Neuronal stem cell (in vitro differentiated cells): ENCODE measurements around the gene LRRC51.

Experiments used
- DNase-seq: peaks from one replicate; pipeline ENCODE4 v3.0.0-alpha.2; 2013; ENCODE audit warnings: low spot score
- H2AFZ ChIP-seq: one replicate; pipeline ENCODE4 v1.6.1; 2013; ENCODE audit warnings: mild to moderate bottlenecking, low read length, inconsistent platforms
- H2AK5ac ChIP-seq: 2 replicates; pipeline ENCODE4 v1.6.1; 2013; ENCODE audit warnings: low read depth, mild to moderate bottlenecking, inconsistent platforms, low read length, moderate library complexity, mixed read lengths
- H2BK120ac ChIP-seq: 2 replicates; pipeline ENCODE4 v1.6.1; 2013; ENCODE audit warnings: low read depth, mild to moderate bottlenecking, inconsistent platforms, low read length, moderate library complexity, mixed read lengths
- H2BK12ac ChIP-seq: one replicate; pipeline ENCODE4 v1.6.1; 2013; ENCODE audit warnings: low read length, inconsistent platforms
- H2BK15ac ChIP-seq: 2 replicates; pipeline ENCODE4 v1.6.1; 2013; ENCODE audit warnings: mild to moderate bottlenecking, low read length, inconsistent platforms, mixed read lengths
- H2BK5ac ChIP-seq: one replicate; pipeline ENCODE4 v1.6.1; 2013; ENCODE audit warnings: inconsistent platforms, mild to moderate bottlenecking, low read length, moderate library complexity
- H3K14ac ChIP-seq: one replicate; pipeline ENCODE4 v1.6.1; 2013; ENCODE audit warnings: low read length, inconsistent platforms
- H3K18ac ChIP-seq: 2 replicates; pipeline ENCODE4 v1.6.1; 2013; ENCODE audit warnings: low read length, inconsistent platforms
- H3K23ac ChIP-seq: 2 replicates; pipeline ENCODE4 v1.6.1; 2013; ENCODE audit warnings: low read depth, mild to moderate bottlenecking, mixed read lengths, low read length, inconsistent platforms; ENCODE audit not compliant: poor library complexity
- H3K27ac ChIP-seq: replicated peaks from 3 replicates; pipeline ENCODE4 v1.5.1; 2013; ENCODE audit warnings: low read length, inconsistent platforms
- H3K27me3 ChIP-seq, 3 experiments: 2 replicates each; pipeline ENCODE4 v1.6.1; 2013; ENCODE audit warnings: low read length in 3 of 3, mild to moderate bottlenecking in 2 of 3, inconsistent platforms in 1 of 3, low read depth in 1 of 3, mixed read lengths in 1 of 3, moderate library complexity in 1 of 3; ENCODE audit not compliant: control insufficient read depth in 3 of 3, insufficient read depth in 3 of 3
- H3K36me3 ChIP-seq, 2 donors: replicated peaks in 1 of 2; 2 replicates each; pipeline ENCODE4 v1.6.1; 2013; ENCODE audit warnings: low read length in 2 of 2; ENCODE audit not compliant: control insufficient read depth in 2 of 2, insufficient read depth in 2 of 2
- H3K4ac ChIP-seq: 2 replicates; pipeline ENCODE4 v1.6.1; 2013; ENCODE audit warnings: inconsistent platforms, mild to moderate bottlenecking, low read length, moderate library complexity
- H3K4me1 ChIP-seq, 2 donors: 1 replicate in 1 of 2; 2 replicates in 1 of 2; pipeline ENCODE4 v1.6.1; 2013; ENCODE audit warnings: low read length in 2 of 2, low read depth in 1 of 2; ENCODE audit not compliant: control insufficient read depth in 2 of 2, insufficient read depth in 1 of 2
- H3K4me2 ChIP-seq: one replicate; pipeline ENCODE4 v1.6.1; 2013; ENCODE audit warnings: mild to moderate bottlenecking, low read length, inconsistent platforms; ENCODE audit not compliant: insufficient read depth, poor library complexity, severe bottlenecking
- H3K4me3 ChIP-seq, 2 donors: 2 replicates each; pipeline ENCODE4 v1.5.1; 2013; ENCODE audit warnings: low read length in 2 of 2, mild to moderate bottlenecking in 2 of 2, inconsistent platforms in 1 of 2, moderate library complexity in 1 of 2
- H3K79me1 ChIP-seq: one replicate; pipeline ENCODE4 v1.6.1; 2013; ENCODE audit warnings: low read depth, mild to moderate bottlenecking, inconsistent platforms, low read length, moderate library complexity
- H3K9ac ChIP-seq: one replicate; pipeline ENCODE4 v1.6.1; 2013; ENCODE audit warnings: mild to moderate bottlenecking, low read depth, low read length, inconsistent platforms; ENCODE audit not compliant: poor library complexity
- H3K9me3 ChIP-seq, 2 donors: replicated peaks in 1 of 2; 2 replicates each; pipeline versions ENCODE3 to v1.6.1; 2013; ENCODE audit warnings: low read length in 2 of 2, mild to moderate bottlenecking in 2 of 2, inconsistent platforms in 1 of 2, low read depth in 1 of 2, mixed read lengths in 1 of 2, moderate library complexity in 1 of 2; ENCODE audit not compliant: control insufficient read depth in 2 of 2, insufficient read depth in 1 of 2
- H4K8ac ChIP-seq: one replicate; pipeline ENCODE4 v1.6.1; 2013; ENCODE audit warnings: low read depth, mild to moderate bottlenecking, inconsistent platforms, low read length, moderate library complexity
- H4K91ac ChIP-seq: one replicate; pipeline ENCODE4 v1.6.1; 2013; ENCODE audit warnings: low read length, low read depth, mild to moderate bottlenecking, inconsistent platforms; ENCODE audit not compliant: poor library complexity
- WGBS, 2 donors: extraction: QIAGEN DNeasy Blood & Tissue Kit; methylation state at CpG; one replicate each; pipeline ENCODE4 v1.1.7; 2013; ENCODE audit warnings: missing lambda C conversion rate in 2 of 2, mixed read lengths in 1 of 2; ENCODE audit not compliant: insufficient read length in 2 of 2, insufficient replicate concordance in 1 of 2; ENCODE audit errors: extremely low coverage in 2 of 2; 5-methylcytosine and 5-hydroxymethylcytosine counted together

Gene LRRC51

DNA sequence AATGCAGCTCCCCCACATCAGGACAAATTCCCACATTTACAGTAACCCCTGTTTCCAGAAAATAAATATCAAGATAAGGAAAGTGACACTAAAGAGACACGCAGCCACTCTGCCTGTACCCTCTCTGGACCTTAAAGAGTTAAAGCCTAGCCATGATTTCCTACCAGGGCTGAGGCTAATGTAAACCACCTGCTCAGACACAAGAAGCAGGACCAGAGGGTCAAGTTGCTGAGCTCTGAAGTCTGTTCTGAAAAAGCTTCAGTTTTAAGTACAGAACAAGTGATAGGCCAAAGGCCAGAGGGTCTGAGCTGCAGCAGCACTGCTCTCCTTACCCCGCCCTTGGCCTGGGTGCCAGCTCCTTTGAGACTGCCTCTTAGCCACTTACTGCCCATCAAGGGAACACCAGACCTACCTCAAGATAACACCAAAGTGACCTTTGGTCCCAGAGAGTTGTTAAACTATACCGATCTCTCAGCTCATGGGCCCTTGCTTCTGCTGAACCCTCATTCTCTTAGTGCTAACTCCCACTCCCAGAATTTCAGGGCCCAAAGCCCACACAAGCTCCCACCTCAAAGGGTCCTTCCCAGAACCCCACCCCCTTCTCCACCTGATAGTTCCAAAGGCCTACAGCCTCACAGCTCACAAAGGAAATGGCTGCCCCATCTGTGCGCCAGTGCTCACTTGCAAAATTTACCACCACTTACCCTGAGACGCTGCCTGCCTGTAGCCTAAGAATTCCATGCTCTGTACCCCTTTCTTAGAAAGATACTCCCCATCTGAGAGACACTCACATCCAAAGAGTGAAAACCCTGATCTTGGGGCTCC is 41.4 kb upstream of the LRRC51 start:
- Histone ChIP-seq H3K36me3 (peaks cover 4 to 29% of the 10 kb centered on the region in 2 donors), H2BK12ac (no peak overlapping the region), H2BK120ac (no peak overlapping the region), H3K4me1 (peaks cover 18 to 23% of the 10 kb centered on the region in 2 donors), H3K23ac (no peak overlapping the region), H4K8ac (no peak overlapping the region), H3K4me2 (peak overlapping the region; percentile 85), H3K9ac (peak overlapping the region; percentile 10), H3K79me1 (peaks cover 7% of the 10 kb centered on the region), H2BK5ac (no peak overlapping the region), H3K9me3 (no peaks in the 10 kb centered on the region), H2AFZ (no peak overlapping the region), H4K91ac (no peak overlapping the region), H3K27ac (no peak overlapping the region), H3K4me3 (peak overlapping the region in 1 of 2 donors; percentile 68), H3K27me3 (no peaks in the 10 kb centered on the region), H3K18ac (peak overlapping the region; percentile 76), H2BK15ac (no peak overlapping the region), H3K14ac (no peak overlapping the region), H2AK5ac (peak overlapping the region; percentile 33), H3K4ac (no peak overlapping the region)
- no CpG with 5 or more reads among the region's 5 CpGs for WGBS, 2 donors
- no peak for DNase-seq

DNA sequence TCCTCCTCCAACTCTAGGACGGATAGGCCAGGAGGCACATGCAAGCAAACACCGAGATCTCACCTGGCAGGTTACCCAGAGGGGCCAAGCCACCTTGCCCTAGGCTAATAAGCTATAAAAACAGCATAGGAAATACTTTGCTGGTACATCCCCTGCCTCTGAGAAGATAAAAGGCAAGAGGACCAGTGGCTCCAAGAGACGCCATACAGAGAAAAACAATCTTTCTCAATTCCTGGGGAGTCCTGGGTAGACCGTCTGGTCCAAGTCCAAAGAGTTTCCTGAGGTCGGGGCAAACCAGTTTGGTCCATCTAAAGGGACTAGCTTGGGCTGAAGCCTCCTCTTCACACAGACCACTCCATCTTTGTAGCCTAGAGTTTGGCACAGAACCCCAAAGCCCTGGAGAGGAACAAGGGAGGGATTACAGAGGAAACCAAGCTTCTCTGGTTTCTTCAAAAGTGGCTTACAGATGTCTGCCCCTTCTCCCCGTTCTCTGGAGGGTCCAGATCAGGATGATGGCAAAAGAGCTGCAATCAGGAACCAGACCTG is 40.7 kb upstream of the LRRC51 start:
- peak overlapping the region; percentile 68 to 83 for H3K4me3 ChIP-seq
- H4K91ac ChIP-seq: no peak overlapping the region
- peak overlapping the region; percentile 33 for H2AK5ac ChIP-seq
- no peak overlapping the region for H2BK5ac ChIP-seq
- H3K9ac ChIP-seq: peak overlapping the region; percentile 93
- H3K18ac ChIP-seq: peak overlapping the region; percentile 85
- no peak overlapping the region for H4K8ac ChIP-seq
- no peak overlapping the region for H3K14ac ChIP-seq
- no peaks in the 10 kb centered on the region for H3K9me3 ChIP-seq
- no peak overlapping the region for H3K23ac ChIP-seq
- peaks cover 7% of the 10 kb centered on the region for H3K79me1 ChIP-seq
- H3K36me3 ChIP-seq: peaks cover 4 to 23% of the 10 kb centered on the region in 2 donors
- H3K4ac ChIP-seq: no peak overlapping the region
- peak overlapping the region; percentile 97 for H3K27ac ChIP-seq
- H3K27me3 ChIP-seq: no peaks in the 10 kb centered on the region
- no peak for DNase-seq
- H2BK120ac ChIP-seq: no peak overlapping the region
- no peak overlapping the region for H2AFZ ChIP-seq
- H3K4me2 ChIP-seq: peak overlapping the region; percentile 85
- no peak overlapping the region for H2BK12ac ChIP-seq
- H2BK15ac ChIP-seq: no peak overlapping the region
- peaks cover 18 to 23% of the 10 kb centered on the region in 2 donors for H3K4me1 ChIP-seq
- no CpG with 5 or more reads among the region's 6 CpGs for WGBS, 2 donors

DNA sequence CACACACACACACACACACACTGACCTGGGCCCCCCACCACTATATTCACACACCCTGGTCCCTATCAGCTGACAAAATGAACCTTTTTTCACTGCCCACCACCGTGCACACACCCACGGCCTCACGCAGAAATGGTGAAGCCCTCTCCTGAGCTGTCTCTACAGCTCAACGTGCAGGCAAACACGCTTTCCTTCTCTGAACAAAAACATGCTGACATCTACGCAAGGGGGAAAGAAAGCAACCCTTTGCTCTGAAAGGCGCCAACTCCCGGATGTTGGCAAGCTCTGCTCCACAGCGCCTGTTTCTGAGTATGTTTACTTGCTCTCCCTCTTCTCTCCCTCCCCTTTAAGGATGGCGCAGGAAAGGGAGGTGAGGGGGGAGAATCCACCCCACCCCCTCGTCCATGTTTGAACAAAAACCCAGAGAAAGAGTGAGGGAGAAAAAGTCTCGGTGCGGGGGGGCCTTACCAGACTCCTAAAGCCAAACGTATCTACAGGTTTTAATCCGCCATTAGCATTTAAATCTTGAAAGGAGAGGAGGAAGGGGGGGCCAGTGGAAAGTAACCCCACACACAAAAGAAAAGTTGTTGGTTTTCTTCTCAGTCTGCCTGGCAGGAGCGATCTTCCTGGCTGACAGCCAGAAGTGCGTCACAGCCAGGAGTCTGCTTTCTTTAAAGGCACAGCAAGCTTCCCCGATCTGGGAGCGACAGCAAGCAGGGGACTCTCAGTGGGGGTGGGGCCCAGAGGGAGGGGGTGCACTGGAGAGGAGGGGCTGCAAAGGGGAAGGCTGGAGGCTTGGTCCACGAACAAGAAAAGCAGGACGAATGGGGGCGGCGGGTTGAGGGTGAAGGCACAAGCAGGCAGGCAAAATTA is 39.9 kb upstream of the LRRC51 start:
- peak overlapping the region; percentile 85 for H3K4me2 ChIP-seq
- H2BK15ac ChIP-seq: no peak overlapping the region
- peak overlapping the region; percentile 8 for H3K23ac ChIP-seq
- peak; percentile 83 for DNase-seq
- H3K27me3 ChIP-seq: no peaks in the 10 kb centered on the region
- no peak overlapping the region for H4K91ac ChIP-seq
- H3K79me1 ChIP-seq: peaks cover 7% of the 10 kb centered on the region
- no peaks in the 10 kb centered on the region for H3K9me3 ChIP-seq
- WGBS, 2 donors: no CpG with 5 or more reads among the region's 23 CpGs
- peak overlapping the region; percentile 97 for H3K18ac ChIP-seq
- H3K4me1 ChIP-seq: peaks cover 18 to 23% of the 10 kb centered on the region in 2 donors
- H2AK5ac ChIP-seq: no peak overlapping the region
- H2BK120ac ChIP-seq: no peak overlapping the region
- peak overlapping the region; percentile 97 for H2BK5ac ChIP-seq
- H3K4me3 ChIP-seq: peak overlapping the region; percentile 68 to 83
- H3K27ac ChIP-seq: peak overlapping the region; percentile 97
- no peak overlapping the region for H3K4ac ChIP-seq
- no peak overlapping the region for H4K8ac ChIP-seq
- peak overlapping the region; percentile 66 for H2AFZ ChIP-seq
- H3K14ac ChIP-seq: no peak overlapping the region
- peak overlapping the region; percentile 93 for H3K9ac ChIP-seq
- H2BK12ac ChIP-seq: no peak overlapping the region
- H3K36me3 ChIP-seq: peaks cover 1 to 23% of the 10 kb centered on the region in 2 donors
